Urinary bladder (tissue), 4 donors: ENCODE results near the gene TANGO6. TPM values are rescaled to one million over a fixed set of nuclear protein-coding genes. Genes with fewer than 3 reads are reported as not detected.
A peak's percentile ranks its signal among the peaks of the same experiment; 100 is the strongest.

Experiments used
- DNase-seq: peaks from one replicate; pipeline ENCODE4 v3.0.0-alpha.2; 2015; ENCODE audit errors: extremely low spot score
- H3K27ac ChIP-seq: one replicate; pipeline ENCODE4 v1.5.1; 2013; ENCODE audit warnings: low read depth, mild to moderate bottlenecking, moderate library complexity
- H3K36me3 ChIP-seq: one replicate; pipeline ENCODE4 v1.6.1; 2013; ENCODE audit warnings: mild to moderate bottlenecking, moderate library complexity; ENCODE audit not compliant: insufficient read depth
- H3K4me1 ChIP-seq: one replicate; pipeline ENCODE4 v1.6.1; 2013; ENCODE audit warnings: mild to moderate bottlenecking, moderate library complexity; ENCODE audit not compliant: insufficient read depth
- H3K4me3 ChIP-seq: one replicate; pipeline ENCODE4 v1.5.1; 2013; ENCODE audit warnings: low read depth, low read length
- WGBS: extraction: QIAGEN DNeasy Blood & Tissue Kit; methylation state at CpG from one replicate; pipeline ENCODE4 v1.1.7; 2013; 5-methylcytosine and 5-hydroxymethylcytosine counted together
- polyA plus RNA-seq: library from polyadenylated mRNA; stranded (reverse); fragments of 200-250 nt; gene quantifications from one replicate; pipeline ENCODE4 v1.2.3, GENCODE V29; 2013
- small RNA-seq: library from RNA; depleted of rRNA; stranded (forward); fragments of <200 nt; gene quantifications from one replicate; pipeline ENCODE3, GENCODE V24; 2014
- total RNA-seq: library from RNA; depleted of rRNA; stranded (reverse); fragments of >200 nt; gene quantifications from one replicate; pipeline ENCODE4 v1.2.3, GENCODE V29; 2014
- donor health status: healthy with polysubstance abuse.
- donor health status: healthy.

The TANGO6 gene
- total and polyA plus RNA-seq, 2 donors, result 11.6 to 21.4 TPM

GRCh38 chr16:69131839-69132423 is 288.6 kb downstream of the TANGO6 start:
- peak; percentile 50 for DNase-seq
- Histone ChIP-seq H3K4me1 (no peaks in the 10 kb centered on the region), H3K36me3 (no peaks in the 10 kb centered on the region), H3K4me3 (peak overlapping the region; percentile 99), H3K27ac (peak overlapping the region; percentile 97)
- 2% methylated on average over 53 of the region's 53 CpGs for WGBS

DNA sequence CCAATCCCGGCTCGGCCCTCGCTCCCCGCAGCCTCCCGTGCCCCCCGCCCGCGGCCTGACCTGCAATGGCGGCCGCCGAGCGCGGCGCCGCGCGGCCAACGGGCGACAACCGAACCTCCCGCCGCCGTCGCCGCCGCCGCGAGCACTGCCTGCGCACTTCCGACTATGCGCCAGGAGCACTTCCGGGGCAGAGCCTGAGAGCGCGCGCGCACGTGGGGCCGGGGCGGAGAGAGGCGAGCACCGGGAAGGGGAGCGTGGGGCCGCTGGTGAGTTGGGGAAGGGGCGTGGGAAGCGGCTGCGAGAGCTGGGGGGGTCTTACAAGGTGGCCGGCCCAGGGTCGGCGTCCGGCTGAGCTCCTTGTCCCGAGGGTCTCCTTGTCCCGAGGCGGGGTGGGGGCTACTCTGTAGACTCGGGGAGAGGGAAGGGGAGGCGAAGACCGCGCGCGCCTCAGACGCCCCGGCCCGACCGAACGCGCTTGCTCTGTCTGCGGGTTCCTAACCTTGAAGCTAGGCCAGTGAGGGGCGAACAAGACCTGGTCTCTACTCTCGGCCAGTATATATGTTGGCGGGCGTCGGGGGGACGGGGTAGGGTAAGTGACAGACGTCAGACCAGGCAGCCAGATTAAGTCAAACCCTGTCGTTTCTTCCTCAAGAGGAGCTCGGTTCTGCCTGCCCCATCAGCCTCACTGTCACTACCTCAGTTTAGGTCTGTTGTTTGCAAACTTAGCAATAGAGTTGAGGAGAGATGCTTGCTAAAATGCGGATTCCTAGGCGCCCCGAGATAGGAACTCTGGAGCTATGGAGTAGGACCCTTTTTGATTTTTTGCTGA is 289.3 kb downstream of the TANGO6 start, which contains the start of the genes CHTF8 and UTP4:
TSS of gene CHTF8 (minus strand) at position 165 of the 829 bp plus-strand sequence. CDS start 11,130 bp downstream, outside the sequence.
TSS of gene UTP4 (plus strand) at position 226 of the 829 bp plus-strand sequence. CDS start 811 bp downstream, outside the sequence.
- DNase-seq, result peak; percentile 23
- Histone ChIP-seq H3K27ac (peak within 1 kb of the TSS; percentile 97), H3K4me3 (peak within 1 kb of the TSS; percentile 99), H3K36me3 (no peaks in the 10 kb centered on the region), H3K4me1 (no peaks in the 10 kb centered on the region)
- under 1% methylated on average over 78 of the region's 78 CpGs for WGBS

DNA sequence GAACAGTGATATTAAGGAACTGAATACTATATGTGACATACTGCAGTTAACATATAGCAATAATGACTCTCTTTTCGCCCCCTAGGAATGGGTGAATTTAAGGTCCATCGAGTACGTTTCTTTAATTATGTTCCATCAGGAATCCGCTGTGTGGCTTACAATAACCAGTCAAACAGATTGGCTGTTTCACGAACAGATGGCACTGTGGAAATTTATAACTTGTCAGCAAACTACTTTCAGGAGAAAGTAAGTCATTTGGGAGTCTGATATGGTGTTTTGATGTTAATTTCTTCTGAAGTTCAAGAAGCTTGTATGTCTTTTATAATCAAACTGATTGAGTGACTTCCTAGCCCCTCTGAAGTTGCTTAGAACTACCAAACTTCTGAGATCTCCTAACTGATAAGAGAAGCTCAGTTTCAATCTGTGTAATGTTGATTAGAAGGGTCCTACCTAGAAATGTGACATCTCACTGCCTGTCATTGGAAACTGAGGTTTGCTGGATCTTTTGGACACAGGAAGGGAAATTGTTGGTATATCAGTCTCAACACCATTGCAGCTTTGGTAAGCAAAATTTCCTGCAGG is 290.1 kb downstream of the TANGO6 start:
- Histone ChIP-seq H3K36me3 (peaks cover 2% of the 10 kb centered on the region), H3K4me1 (no peaks in the 10 kb centered on the region), H3K4me3 (peak overlapping the region; percentile 99), H3K27ac (no peak overlapping the region)
- no peak for DNase-seq
- 41% methylated on average over 5 of the region's 5 CpGs for WGBS

Small RNA genes lying within 50 kb of the gene (small RNA-seq; reads per million reads assigned to genes)
- gene RF00019, result not detected
- not detected for gene RF00066
- not detected for gene RNU6-898P

Other genes with a start within 250 kb of the TANGO6 start
- 5.7 TPM for gene CDH3, start 198.2 kb upstream of the TANGO6 start, total RNA-seq
- 2.9 TPM for gene CDH3, start 198.2 kb upstream of the TANGO6 start, polyA plus RNA-seq
- gene CDH1, start 106.2 kb upstream of the TANGO6 start, total RNA-seq, result 35.2 TPM
- 15.7 TPM for gene CDH1, start 106.2 kb upstream of the TANGO6 start, polyA plus RNA-seq